Upper lobe of right lung (tissue), 1 donor: ENCODE data around the gene PHF23. TPM values are rescaled to one million over a fixed set of nuclear protein-coding genes. Genes with fewer than 3 reads are reported as not detected.

Source experiments
- ATAC-seq: fragments of 200-7000 bp; cut with Tn5 transposase; one replicate; pipeline ENCODE4 v1.9.1; 2020; ENCODE audit warnings: mild to moderate bottlenecking, moderate library complexity
- DNase-seq: peaks from one replicate; pipeline ENCODE4 v3.0.0-alpha.2; 2020
- H3K27ac ChIP-seq: fragments of 200-600 bp; one replicate; pipeline ENCODE4 v1.8.0; 2022
- H3K27me3 ChIP-seq: fragments of 200-600 bp; one replicate; pipeline ENCODE4 v1.8.0; 2022; ENCODE audit warnings: mild to moderate bottlenecking
- H3K36me3 ChIP-seq: fragments of 200-600 bp; one replicate; pipeline ENCODE4 v1.8.0; 2022
- H3K4me1 ChIP-seq: fragments of 200-600 bp; one replicate; pipeline ENCODE4 v1.8.0; 2022
- H3K4me3 ChIP-seq: fragments of 200-600 bp; one replicate; pipeline ENCODE4 v1.8.0; 2022; ENCODE audit warnings: mild to moderate bottlenecking
- H3K9me3 ChIP-seq: fragments of 200-600 bp; one replicate; pipeline ENCODE4 v1.8.0; 2022
- intact Hi-C: fragments of 100-400 bp; cut with DNase I; formaldehyde crosslinking; loops from one replicate; pipeline ENCODE4 v1.11.0; 2022
- total RNA-seq: library from RNA; stranded (reverse); fragmentation: NEBNext Ultra II Directional; extraction: Animal tissue kit (Norgen Biotek cat#: 25700); gene quantifications from one replicate; pipeline ENCODE4 v1.2.1, GENCODE V29; 2021
- TF ChIP-seq, protein P1 (sequence below): fragments of 200-600 bp; IDR thresholded peaks from one replicate; pipeline ENCODE4 v1.8.0; 2022; ENCODE audit warnings: antibody characterized with exemption
- donor health status: DM: no; HTN: yes; CAD: no; lungs with severe emphysema.

The PHF23 gene
- total RNA-seq, 1 donor from 2014 or later, result 36.9 TPM

DNA sequence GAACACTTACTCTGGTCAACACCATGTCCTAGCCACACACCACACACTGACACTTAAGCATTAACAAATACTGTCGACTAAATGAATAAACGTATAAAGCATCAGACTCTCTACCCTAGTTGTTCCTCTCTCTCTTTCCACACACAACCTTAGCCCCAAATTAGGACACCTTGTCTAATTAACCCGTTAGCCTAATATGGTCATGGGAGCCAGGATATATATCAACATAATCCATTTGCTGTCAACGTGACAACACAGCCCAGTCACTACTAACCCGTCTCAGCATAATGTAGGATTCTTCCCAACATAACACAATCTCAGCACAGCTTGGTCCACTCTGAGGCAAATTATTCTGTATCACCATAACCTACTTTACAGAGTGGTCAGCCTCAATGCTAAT, 7.1 kb downstream of the PHF23 start:
- DNase-seq (no peak), ATAC-seq (no peak)
- TF ChIP-seq, protein P1, sequence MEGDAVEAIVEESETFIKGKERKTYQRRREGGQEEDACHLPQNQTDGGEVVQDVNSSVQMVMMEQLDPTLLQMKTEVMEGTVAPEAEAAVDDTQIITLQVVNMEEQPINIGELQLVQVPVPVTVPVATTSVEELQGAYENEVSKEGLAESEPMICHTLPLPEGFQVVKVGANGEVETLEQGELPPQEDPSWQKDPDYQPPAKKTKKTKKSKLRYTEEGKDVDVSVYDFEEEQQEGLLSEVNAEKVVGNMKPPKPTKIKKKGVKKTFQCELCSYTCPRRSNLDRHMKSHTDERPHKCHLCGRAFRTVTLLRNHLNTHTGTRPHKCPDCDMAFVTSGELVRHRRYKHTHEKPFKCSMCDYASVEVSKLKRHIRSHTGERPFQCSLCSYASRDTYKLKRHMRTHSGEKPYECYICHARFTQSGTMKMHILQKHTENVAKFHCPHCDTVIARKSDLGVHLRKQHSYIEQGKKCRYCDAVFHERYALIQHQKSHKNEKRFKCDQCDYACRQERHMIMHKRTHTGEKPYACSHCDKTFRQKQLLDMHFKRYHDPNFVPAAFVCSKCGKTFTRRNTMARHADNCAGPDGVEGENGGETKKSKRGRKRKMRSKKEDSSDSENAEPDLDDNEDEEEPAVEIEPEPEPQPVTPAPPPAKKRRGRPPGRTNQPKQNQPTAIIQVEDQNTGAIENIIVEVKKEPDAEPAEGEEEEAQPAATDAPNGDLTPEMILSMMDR, result no peak
- Histone ChIP-seq H3K9me3 (no peaks in the 10 kb centered on the region), H3K36me3 (peaks cover 54% of the 10 kb centered on the region), H3K27ac (no peak overlapping the region), H3K4me3 (peak overlapping the region; percentile 14), H3K27me3 (no peaks in the 10 kb centered on the region), H3K4me1 (peaks cover 28% of the 10 kb centered on the region)
- intact Hi-C loops, result no loop called here

DNA sequence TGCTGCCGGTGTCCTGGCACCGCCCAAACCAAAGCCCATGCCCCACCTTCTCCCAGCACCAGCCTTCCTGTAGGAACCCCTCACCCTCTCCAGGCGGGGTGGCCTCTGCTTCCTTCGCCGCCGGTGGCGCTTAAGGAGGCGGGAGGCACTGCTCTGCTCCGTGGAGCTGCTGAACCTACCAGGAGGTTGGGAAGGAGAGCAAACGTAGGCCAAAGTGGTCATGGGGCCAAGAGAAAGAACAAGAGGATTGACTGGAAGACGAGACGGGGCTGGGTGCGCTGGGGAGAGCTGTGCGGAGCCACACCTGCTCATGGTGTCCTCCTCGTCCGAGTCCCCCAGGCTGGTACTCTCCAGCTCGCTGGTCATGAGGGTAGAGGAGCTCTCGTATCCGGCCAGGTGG, 9.8 kb downstream of the PHF23 start:
- TF ChIP-seq, protein P1, result no peak

DNA sequence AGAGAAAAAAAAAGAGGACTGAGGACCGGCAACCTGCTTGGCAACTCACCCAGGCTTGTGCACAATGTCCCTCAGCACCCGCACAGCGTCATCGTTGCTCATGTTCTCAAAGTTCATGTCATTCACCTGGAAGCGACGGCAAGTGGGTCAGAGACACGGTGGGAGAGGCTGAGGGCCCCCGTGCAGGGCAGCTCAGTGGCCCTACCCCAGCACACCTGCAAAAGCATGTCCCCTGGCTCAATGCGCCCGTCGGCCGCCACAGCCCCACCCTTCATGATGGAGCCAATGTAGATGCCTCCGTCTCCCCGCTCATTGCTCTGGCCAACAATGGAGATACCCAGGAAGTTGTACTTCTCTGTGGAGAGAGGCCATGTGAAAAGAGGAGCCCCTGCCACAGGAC, 10.3 kb downstream of the PHF23 start:
- H3K27me3 ChIP-seq, result no peaks in the 10 kb centered on the region
- H3K4me1 ChIP-seq, result peaks cover 18% of the 10 kb centered on the region
- H3K36me3 ChIP-seq, result peaks cover 69% of the 10 kb centered on the region
- no peaks in the 10 kb centered on the region for H3K9me3 ChIP-seq
- DNase-seq (no peak), ATAC-seq (no peak)
- intact Hi-C loops, result no loop called here
- no peak overlapping the region for H3K4me3 ChIP-seq
- no peak overlapping the region for H3K27ac ChIP-seq
- TF ChIP-seq, protein P1, result no peak

More for the DNA sequence above, 9.8 kb downstream of the PHF23 start:
- no peak overlapping the region for H3K4me3 ChIP-seq
- peaks cover 63% of the 10 kb centered on the region for H3K36me3 ChIP-seq
- no peaks in the 10 kb centered on the region for H3K27me3 ChIP-seq
- no peak overlapping the region for H3K27ac ChIP-seq
- no peaks in the 10 kb centered on the region for H3K9me3 ChIP-seq
- no peak for ATAC-seq
- intact Hi-C loops, result no loop called here
- peaks cover 18% of the 10 kb centered on the region for H3K4me1 ChIP-seq
- no peak for DNase-seq

DNA sequence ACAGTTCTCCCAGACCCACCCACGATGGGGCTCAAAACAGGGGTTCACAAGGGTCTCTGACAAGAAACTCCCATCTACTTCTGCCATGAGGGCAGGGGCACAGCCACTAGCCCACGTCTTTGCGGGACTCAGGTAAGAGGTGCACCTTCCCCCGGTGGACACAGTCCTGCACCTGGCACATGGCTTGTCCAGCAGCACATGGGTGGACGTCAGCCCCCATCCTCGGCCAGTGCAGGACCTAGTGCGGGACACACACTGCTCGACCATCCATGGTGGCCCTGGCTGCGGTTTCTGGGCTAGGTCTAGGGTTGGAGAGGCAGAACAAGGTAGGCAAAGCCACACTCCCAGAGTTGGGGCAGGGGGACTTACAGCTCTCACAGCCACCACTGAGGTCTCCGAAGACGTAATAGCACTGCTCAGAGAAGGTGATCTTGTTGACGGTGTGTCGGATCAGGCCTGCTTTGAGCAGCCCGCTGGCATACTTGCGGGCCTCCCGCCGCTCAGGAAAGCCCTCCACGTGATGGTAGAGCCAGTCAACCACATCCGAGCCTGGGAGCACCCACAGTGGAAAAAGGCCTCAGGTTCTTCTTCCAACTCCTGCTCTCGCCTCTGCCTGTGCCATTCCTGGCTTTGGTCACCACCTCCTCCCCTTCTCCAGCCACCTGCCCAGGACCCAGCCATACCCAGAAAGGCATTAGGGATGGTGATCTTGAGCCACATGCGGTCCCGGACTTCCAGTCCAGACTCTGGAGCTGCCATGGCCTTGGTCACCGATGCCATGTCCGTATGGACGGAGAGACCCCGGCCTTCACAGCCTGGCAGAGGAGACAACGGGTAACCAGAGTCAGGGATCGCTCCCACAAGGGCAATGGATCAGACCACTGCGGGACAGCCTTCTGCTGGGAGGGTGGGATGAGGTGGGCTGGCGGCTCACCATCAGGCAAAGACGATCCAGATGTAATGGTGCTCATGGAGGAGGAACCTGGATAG, 12.2 kb downstream of the PHF23 start:
- DNase-seq (peak; percentile 58), ATAC-seq (no peak)
- Histone ChIP-seq H3K27ac (no peak overlapping the region), H3K27me3 (no peaks in the 10 kb centered on the region), H3K4me1 (peaks cover 3% of the 10 kb centered on the region), H3K9me3 (no peaks in the 10 kb centered on the region), H3K4me3 (no peak overlapping the region), H3K36me3 (peaks cover 88% of the 10 kb centered on the region)
- TF ChIP-seq, protein P1, result no peak
- intact Hi-C loops, result no loop called here

DNA sequence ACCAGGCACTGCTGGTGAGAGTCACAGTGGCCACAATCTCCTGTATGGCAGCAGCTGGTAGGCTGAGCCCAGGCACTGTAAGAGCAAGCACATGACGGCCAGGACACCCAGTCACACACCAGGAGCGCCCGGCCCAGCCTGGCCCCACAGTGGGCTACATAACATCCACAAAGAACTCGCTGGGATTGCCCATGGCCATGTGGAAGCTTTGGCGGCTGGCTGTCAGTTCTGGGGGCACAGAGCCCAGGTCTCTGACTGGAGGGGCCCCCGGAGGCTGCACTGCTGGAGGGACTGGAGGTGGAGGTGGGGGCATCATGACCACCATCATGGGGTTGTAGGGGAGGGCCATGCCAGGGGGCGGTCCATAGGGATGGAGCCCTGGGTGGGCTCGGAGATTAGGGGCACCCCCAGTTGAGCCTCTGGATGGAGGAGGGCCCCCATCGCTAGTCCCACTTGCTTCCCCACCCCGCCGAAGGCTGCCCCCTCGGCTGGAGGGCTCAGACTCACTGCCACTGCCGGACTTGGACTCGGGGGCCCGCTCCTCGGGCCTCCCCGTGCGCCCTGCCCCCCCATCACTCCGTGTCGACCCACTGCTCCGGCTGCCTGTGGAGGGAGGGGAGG, 13.4 kb downstream of the PHF23 start:
- ATAC-seq (no peak), DNase-seq (peak; percentile 60)
- TF ChIP-seq, protein P1, result no peak
- no peak overlapping the region for H3K27ac ChIP-seq
- intact Hi-C loops, result no loop called here
- no peaks in the 10 kb centered on the region for H3K9me3 ChIP-seq
- H3K36me3 ChIP-seq, result peaks cover 93% of the 10 kb centered on the region
- H3K4me3 ChIP-seq, result no peak overlapping the region
- H3K27me3 ChIP-seq, result no peaks in the 10 kb centered on the region
- peaks cover 7% of the 10 kb centered on the region for H3K4me1 ChIP-seq
